EH (cell line): Measurements from ENCODE around the gene UPF1.

Experiments
- DNase-seq: peaks from one replicate; pipeline ENCODE4 v3.0.0-alpha.2; 2015; ENCODE audit warnings: low read depth

Gene UPF1

DNA sequence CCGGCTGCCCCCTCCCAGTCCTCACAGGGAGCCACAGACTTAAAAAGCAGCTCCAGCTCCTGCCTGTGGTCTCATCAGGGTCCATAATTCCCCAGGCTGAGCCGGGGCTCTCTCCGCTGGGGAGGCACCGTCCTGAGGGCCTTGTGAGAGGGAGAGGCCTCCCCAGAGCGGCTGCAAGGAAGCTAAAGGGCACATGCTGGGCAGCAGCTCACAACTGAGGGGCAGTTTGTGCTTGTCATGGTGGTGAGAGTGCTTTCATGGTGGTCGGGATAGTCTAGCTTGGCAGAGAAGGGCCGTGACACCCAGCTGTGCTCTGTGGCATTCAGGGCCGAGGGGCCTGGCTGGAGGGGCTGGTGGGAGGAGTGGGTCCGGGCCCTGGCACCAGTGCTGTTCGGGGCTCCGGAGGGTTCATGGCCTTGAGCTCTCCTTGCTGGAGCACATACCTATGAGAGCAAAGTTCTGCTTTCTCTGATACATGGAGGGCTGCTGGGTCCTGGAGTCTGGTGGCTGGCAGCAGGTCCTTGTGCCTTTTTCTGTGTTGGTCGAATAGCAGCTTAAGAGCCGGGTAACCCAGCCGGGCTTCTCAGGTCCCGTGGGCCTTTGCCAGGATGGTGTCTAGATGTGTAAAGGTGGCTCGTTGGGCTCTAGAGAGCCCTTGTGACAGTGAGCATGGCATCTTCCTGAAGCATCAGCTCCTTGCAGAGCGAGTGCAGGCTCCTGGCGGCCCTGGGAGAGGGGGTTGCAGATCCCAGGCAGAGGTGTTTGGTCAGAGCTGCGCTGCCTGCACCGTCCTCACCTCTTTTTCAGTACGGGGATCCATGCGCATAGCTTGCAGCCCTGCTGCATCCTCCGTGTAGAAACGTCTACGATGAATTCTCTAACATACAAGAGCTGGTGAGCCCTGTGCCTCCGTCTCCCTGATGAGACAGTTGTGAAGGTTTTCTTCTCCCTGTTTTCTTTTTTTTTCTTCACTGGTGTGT lies 8.8 kb downstream of the UPF1 start:
- DNase-seq: no peak

DNA sequence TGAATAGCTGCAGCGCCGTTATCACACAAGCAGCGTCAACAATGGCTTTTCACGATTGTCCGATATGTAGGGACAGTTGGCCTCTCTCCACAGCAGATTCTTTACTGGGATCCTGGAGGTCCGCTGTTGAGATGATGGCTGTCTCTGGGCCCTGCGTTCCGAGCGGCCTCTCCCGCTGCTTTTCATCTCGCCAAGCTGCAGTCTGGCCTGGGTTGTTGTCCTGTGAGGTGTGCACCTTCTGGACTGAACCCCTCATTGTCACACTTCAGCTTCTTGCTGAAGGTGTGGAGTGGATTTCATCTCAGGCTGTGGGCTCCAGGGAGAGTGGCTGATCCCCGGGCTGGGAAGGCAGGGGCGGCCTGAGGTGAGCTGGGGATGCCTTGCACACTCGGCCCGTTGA lies 9.6 kb downstream of the UPF1 start:
- DNase-seq: no peak

DNA sequence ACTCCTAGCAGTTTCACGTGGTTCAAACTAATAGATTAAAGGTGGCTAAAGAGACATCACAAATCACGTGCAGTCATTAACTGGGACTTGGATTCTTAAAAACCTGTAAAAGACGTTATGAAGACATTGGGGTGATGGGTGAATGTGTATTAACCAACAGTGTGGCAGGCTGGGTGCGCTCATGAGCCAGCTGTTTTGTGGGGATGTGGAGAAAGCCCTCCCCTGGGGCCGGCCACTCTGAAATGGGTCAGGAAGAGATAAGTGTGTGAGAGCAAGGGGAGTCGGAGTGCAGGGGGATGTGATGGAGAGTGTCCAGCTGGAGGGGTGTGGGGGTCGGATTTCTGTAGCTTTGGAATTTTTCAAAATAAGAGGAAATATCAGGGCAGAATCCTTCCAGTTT lies 10.4 kb downstream of the UPF1 start:
- DNase-seq: no peak

DNA sequence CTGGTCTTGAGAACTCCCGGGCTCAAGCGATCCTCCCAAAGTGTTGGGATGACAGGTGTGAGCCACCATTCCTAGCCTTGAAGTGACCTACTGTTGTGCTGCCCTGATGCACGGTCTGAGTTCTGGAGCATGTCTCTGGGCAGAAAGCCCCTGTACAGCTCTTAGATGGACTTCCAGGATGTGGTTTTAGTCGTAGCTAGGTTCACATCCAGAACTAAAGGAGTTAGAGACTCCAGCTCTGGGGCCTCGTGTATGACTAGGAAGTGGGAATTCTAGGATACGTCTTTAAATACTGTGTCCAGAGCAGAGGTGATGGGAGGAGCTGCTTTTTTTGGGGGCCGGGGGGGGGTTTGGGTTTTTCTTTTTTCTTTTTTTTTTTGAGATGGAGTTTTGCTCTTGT lies 12.2 kb downstream of the UPF1 start:
- peak; percentile 37 for DNase-seq

DNA sequence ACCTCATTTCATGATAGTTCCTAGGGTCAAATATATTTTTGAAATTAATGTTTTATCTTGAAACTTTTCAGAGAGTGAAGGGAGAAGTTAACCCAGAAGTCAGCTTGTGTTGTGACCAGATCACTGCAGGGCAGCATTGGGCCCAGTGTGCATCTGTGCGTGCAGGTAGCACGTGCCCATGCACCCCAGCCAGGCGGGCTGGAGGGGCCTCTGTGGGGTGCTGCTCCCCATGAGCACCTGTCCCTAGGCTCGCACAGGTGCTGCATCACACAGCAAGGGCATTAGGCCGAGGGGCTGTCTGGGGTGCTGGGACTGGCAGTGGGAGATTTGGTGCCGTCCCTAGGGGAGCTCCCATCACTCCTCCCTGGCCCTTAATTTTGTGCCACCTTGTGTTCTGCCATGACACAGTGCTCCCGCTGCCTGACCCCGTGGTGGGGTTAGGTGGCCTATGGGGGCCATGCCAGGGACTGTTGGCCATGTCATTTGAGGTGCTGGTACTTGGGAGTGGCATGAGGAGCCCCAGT lies 13.1 kb downstream of the UPF1 start:
- DNase-seq: no peak

DNA sequence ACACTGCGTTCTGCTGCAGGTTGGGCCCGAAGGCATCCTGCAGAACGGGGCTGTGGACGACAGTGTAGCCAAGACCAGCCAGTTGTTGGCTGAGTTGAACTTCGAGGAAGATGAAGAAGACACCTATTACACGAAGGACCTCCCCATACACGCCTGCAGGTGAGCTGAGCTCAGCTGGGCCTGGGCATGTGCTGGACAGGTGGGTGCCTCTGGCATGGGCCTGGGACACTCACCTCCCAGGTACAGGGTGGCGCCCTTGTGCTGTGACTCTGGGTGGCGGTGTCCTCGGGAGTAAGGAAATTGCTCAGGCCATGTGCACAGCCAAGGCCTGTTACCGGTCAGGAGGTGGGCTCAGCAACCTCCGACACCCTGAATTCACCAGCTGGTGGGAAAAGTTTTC lies 14.2 kb downstream of the UPF1 start:
- DNase-seq: no peak

DNA sequence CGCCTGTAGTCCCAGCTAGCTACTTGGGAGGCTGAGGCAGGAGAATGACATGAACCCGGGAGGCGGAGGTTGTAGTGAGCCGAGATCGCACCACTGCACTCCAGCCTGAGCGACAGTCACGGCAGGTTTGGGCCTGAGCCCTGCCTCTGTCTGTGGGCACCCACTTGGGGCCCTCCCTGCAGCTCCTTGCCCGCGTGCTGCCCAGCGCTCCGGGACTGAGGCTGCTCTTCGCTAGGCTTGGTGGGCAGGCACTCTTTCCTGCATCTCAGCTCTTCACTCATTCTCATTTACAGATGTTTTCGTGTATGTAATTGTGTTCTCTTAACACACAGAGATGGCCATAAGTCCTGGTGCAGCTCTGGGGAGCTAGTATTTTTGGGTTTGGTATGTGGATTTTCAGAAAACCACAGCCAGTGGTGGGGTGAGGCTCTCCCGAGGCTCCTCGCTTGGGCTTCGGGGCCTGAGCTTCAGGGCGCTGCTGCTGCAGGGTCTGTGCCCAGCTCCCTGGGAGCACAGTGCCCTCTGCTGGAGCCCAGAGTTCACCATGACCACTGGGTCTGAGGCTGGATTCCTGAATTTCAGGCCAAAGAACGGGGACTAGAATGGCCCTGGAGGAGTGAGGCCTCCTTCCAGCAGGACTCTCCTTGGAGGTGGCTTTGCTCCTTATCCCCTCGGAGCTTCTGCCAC lies 15.2 kb downstream of the UPF1 start:
- peak; percentile 82 for DNase-seq

DNA sequence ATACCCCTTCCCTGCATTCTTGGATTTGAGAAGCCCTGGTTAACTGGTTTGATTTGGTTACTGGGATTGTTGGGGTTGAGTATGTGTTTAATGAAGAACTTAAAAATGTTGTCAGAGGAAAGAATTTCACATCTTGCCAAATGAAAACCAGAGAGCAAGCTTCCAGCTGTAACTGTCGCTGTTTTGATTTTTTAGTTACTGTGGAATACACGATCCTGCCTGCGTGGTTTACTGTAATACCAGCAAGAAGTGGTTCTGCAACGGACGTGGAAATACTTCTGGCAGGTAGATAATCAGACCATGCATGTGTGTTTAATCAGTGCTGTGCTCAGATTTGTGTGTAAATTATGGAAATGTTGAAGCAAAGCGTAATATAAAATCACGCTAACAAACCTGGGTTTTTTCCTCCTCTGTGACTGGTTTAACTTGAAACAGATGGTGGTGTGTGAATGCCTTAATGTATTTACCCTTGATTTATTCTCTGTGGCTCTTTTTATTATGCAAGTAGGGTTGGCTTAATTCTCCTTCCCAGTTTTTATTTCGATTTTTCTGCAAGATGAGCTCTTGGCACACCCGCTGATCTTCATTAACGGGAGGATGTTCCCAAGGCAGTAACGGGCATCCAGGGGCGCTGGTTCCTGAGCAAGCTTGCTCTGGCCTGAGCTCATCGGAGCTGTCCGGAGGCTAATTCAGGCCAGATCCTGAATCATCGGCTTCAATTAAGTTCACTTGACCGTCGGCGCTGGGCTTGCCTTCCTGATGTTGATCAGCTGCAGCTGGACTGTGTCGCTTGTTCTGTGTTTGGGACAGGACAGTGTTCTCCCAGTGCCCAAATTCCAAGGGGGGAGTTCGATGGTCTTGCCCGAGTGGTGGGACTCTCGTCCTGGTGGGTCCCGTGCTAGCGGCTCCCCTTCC lies 16.0 kb downstream of the UPF1 start:
- peak; percentile 82 for DNase-seq

DNA sequence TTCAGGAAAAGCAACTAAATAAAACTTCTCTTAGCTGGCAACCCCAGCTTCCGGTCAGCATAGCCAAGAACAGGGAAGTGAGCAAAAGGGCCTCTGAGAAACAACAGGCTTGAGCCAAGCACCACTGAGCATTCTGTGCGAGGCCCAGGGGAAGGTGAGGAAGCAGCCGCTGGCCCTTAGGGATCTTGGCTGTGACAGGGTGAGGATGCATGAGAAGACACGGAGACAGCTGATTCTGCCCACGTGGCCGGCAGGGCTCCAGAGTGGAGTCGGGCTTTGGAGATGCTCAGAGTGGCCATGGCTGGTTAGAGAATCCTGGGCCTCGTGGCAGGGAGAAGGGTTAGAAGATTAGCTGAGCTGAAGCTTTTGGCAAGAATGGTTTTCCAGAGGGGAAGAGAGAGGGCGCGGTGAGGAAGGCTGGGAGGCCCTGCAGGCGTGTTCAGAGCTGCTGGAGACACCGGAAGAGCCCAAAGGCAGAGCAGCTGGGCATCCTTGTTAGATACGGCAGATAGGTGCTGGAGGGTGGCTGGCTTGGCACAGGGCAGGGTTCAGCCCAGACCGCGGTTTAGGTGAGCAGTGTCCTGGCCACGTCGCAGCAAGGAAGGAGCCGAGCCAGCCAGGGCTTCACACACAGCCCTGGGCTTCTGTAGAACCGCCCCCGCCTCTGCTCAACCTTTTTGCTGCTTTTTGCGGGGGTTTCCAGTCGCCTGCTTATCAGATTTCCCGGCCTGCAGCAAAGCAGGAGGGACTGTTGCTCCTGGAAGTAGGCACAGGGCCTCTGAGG lies 17.3 kb downstream of the UPF1 start:
- peak; percentile 77 for DNase-seq

DNA sequence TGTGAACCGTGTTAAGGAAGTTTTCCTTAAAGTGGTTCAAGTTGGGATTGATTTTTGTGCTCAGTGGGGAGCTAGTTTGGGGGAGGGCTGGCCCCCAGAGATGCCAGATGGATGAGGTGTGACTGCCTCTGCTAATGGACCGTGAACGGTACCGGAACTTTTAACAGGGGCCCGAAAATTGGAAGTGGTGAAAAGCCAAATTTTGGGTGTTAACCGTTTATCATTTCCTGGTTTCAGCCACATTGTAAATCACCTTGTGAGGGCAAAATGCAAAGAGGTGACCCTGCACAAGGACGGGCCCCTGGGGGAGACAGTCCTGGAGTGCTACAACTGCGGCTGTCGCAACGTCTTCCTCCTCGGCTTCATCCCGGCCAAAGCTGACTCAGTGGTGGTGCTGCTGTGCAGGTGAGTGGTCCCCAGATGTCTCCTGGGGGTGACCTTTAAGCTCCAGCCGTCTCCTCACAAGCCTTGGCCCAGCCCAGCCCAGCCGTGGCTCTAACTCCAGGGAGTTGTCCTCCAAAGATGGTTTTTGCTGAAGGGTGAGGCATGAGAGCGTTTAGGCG lies 18.2 kb downstream of the UPF1 start:
- no peak for DNase-seq

DNA sequence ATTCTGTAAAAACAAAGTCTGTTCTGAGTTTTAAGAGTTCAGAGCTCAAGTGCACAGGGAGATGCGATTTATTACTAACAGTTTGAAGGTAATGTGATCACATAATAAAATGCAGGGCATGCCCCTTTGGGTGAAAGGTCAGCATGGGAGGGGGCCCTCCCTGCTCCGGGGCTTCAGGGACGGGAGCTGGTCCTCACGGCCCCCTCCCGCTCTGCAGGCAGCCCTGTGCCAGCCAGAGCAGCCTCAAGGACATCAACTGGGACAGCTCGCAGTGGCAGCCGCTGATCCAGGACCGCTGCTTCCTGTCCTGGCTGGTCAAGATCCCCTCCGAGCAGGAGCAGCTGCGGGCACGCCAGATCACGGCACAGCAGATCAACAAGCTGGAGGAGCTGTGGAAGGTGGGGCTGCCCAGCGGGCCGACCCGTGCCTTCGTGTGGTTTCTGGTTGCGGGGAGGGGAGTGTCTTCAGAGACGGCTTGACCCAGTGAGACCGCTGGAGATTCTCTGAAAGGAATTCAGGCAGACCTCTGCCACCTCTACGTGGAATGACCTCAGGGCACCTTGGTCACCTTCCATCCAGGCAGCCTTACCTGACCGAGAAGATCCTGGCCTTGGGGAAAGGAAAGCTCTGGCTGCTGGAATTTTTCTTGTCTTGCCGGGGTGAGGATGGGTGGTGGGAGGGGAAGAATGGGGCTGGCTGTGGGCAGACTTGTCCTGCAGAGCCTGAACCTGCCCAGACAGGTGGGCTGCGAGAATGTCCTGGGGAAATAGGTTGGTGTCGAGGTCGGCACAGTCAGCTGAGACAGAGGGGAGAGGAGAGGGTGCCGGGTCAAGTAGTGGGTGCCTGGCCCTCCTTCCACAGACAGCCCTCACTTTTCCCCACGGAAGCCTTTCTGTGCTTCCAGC lies 19.0 kb downstream of the UPF1 start:
- DNase-seq: no peak

DNA sequence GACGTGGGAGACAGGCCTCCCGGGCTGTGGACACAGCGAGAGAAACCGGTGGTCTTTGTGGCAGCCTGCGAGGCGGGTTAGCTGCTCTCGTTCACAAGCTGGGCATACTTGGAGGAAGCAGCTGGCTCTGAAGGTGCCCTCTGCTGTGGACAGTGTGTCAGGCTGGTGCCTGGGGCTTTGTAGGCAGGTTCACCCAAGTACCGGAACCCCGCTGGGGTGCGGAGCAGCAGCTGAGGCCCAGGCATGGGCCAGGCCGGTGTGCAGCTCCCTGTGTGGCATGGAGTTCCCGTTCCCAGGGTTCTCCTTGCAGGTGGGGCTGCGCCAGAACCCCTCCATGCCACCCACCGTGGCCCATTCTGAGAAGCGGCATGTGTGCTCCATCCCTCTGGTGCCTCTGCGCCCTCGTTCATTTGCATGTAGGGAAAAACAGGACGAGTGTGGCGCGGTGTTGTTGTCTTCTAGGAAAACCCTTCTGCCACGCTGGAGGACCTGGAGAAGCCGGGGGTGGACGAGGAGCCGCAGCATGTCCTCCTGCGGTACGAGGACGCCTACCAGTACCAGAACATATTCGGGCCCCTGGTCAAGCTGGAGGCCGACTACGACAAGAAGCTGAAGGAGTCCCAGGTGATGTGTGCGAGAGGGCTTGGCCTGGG lies 20.0 kb downstream of the UPF1 start:
- DNase-seq: no peak

DNA sequence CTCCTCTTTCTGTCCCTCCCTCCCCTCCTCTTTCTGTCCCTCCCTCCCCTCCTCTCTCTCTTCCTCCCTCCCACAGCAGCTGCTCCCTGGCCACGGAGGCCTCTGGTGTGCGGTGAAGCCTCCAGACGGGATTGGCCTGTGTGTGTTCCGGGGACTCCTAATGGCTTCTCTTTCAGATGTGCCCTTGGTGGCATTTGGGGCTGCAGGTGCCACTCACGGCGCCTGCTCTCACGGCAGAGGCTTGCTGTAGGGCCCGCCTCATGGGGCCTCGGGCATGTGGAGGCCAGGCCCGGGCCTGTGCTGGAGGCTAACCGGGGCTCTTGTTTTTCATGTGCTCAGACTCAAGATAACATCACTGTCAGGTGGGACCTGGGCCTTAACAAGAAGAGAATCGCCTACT lies 20.9 kb downstream of the UPF1 start:
- DNase-seq: no peak

DNA sequence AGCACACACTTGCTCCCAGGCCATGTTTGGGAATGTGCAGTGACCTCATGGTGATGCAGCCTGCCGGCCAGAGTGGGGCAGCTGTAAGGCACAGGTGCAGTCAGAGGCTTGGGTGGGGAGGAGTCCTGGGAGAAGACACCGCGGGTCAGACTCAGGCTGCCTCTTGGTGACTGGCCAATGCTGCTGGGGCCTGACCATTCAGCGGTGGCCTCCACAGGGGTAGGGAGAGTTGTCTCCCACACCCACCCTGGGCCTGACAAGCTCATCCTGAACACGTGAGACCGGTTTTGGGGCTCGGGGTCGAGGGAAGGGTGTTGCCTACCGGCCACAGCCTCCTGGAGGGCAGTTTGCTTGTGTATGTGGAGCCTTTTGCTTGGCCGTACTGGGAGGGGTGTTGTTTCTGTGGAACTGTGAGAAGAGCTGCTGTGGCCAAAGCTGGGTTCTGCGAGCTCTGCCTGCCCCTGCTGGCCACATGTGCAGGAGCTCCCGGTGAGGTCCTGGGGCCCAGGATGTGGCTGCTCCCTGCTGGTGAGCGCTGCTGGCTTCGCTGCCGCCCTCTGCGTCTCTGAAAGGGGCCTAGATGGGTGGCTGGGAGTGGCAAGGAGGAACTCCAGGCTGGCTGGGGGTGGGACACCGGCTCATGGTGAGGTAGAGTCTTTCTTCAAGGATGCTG lies 22.1 kb downstream of the UPF1 start:
- no peak for DNase-seq

DNA sequence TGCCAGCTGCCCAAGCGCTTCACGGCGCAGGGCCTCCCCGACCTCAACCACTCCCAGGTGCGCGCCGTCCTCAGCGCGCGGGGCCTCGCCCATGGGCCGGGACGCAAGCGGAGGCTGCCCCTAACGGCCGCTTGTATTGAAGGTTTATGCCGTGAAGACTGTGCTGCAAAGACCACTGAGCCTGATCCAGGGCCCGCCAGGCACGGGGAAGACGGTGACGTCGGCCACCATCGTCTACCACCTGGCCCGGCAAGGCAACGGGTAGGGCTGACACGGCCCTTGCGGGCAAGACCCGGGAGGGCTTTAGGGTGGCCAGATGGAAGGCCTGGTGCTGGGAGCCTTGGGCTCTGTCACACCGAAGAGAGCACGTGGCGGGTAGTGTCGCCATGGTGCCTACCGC lies 23.2 kb downstream of the UPF1 start:
- no peak for DNase-seq

DNA sequence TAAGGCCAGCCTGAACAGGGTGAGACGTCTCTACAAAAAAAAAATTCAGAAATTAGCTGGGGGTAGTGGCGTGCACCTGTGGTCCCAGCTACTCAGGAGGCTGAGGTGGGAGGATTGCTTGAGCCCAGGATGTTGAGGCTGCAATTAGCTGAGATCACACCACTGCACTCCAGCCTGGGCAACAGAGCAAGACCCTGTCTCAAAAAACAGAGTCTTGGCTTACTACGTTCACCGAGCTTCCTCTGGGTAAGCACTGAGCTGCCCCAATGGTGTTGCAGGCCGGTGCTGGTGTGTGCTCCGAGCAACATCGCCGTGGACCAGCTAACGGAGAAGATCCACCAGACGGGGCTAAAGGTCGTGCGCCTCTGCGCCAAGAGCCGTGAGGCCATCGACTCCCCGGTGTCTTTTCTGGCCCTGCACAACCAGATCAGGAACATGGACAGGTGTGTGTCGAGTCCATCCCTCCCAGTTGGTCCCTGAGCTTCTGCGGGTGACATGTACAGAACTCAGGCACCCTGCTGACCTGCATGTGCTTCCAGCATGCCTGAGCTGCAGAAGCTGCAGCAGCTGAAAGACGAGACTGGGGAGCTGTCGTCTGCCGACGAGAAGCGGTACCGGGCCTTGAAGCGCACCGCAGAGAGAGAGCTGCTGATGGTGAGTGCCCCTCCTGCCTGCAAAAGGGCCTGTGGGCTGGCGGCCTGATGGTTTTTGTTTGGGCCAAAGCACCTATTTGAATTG lies 24.1 kb downstream of the UPF1 start:
- DNase-seq: no peak

DNA sequence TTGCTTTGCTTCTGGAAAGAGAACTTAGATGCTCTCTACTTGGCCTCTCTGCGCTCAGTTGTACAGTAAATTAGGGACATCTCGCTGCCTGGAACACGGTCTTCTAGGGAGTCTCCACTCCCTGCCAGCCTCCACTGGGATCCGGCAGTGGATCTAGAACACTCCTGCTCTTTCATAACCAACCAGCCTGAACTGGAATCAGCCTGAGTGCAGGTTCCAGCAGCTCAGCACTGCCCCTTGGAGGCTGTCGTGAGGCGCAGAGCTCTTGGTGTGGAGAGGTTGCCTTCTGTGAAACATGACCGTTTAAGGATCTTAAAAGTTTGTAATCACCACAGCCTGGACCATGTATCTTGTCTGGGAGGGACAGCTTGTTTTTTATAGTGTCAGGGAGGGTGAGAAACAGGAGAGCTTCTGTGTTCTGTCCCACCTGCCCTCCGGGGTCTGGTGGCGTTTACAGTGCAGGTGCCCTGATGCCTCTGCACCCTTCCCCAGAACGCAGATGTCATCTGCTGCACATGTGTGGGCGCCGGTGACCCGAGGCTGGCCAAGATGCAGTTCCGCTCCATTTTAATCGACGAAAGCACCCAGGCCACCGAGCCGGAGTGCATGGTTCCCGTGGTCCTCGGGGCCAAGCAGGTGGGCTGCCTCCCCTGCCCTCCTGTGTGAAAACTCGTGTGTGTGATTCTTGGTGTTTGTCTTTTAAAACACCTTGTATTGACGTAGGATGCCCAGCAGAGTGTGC lies 24.8 kb downstream of the UPF1 start:
- peak; percentile 42 for DNase-seq
